ENCODE measurements around the gene KRTAP10-12. TPM values are rescaled to one million over a fixed set of nuclear protein-coding genes. Genes with fewer than 3 reads are reported as not detected.

The KRTAP10-12 gene
- polyA plus RNA-seq, 1 donor from 2014 or later: not detected

GRCh38 chr21:44730028-44730395 lies 33.0 kb downstream of the KRTAP10-12 start:
- Histone ChIP-seq H3F3A (ENCODE audit: insufficient read depth, low read length, poor library complexity, severe bottlenecking) (no peaks in the 10 kb centered on the region), H3K9me2 (ENCODE audit: insufficient read depth, low read length) (no peaks in the 10 kb centered on the region), H3K4me3 (ENCODE audit: low read length) (no peak overlapping the region), H4K20me1 (ENCODE audit: insufficient read depth) (no peaks in the 10 kb centered on the region), H3K79me2 (replicated peaks; ENCODE audit: insufficient read depth, low read length) (no peaks in the 10 kb centered on the region), H3K36me3 (ENCODE audit: insufficient read depth, low read length) (no peaks in the 10 kb centered on the region), H3K4me2 (ENCODE audit: low read length) (no peak overlapping the region), H3K27ac (ENCODE audit: low read length) (no peak overlapping the region), H3K9ac (ENCODE audit: low read length) (no peak overlapping the region), H3K9me3 (ENCODE audit: low read length) (no peaks in the 10 kb centered on the region), H2AFZ (ENCODE audit: low read depth, low read length) (no peak overlapping the region), H3K27me3 (ENCODE audit: insufficient read depth, low read depth, low read length) (no peaks in the 10 kb centered on the region)
- TF ChIP-seq EP300 (conservative IDR thresholded peaks at IDR 0.05; ENCODE audit: poor library complexity, severe bottlenecking): no peak
- TF ChIP-seq REST (IDR thresholded peaks at IDR 0.05; ENCODE audit: borderline replicate concordance): no peak
- TF ChIP-seq TAF1 (IDR thresholded peaks at IDR 0.05; ENCODE audit: low read depth): no peak
- no peak for TF ChIP-seq MXI1 (conservative IDR thresholded peaks at IDR 0.05; ENCODE audit: poor library complexity, severe bottlenecking)
- TF ChIP-seq RAD21 (conservative IDR thresholded peaks at IDR 0.05): no peak
- TF ChIP-seq CTCF (IDR thresholded peaks at IDR 0.05; ENCODE audit: poor library complexity, severe bottlenecking): no peak
- no peak for TF ChIP-seq EZH2 (IDR thresholded peaks at IDR 0.05; ENCODE audit: borderline replicate concordance, insufficient read depth, low read length, poor library complexity, severe bottlenecking)
- TF ChIP-seq SMC3 (conservative IDR thresholded peaks at IDR 0.05; ENCODE audit: poor library complexity): no peak
- TF ChIP-seq POLR2AphosphoS5 (IDR thresholded peaks at IDR 0.05): no peak

- Histone ChIP-seq H3K4me2 (ENCODE audit: low read length) (no peak overlapping the region), H3K27me3 (ENCODE audit: insufficient read depth, low read depth, low read length) (no peaks in the 10 kb centered on the region), H3F3A (ENCODE audit: insufficient read depth, low read length, poor library complexity, severe bottlenecking) (no peaks in the 10 kb centered on the region), H2AFZ (ENCODE audit: low read depth, low read length) (no peak overlapping the region), H4K20me1 (ENCODE audit: insufficient read depth) (no peaks in the 10 kb centered on the region), H3K79me2 (replicated peaks; ENCODE audit: insufficient read depth, low read length) (no peaks in the 10 kb centered on the region), H3K9me3 (ENCODE audit: low read length) (no peaks in the 10 kb centered on the region), H3K27ac (ENCODE audit: low read length) (no peak overlapping the region), H3K4me3 (ENCODE audit: low read length) (no peak overlapping the region), H3K9me2 (ENCODE audit: insufficient read depth, low read length) (no peaks in the 10 kb centered on the region), H3K9ac (ENCODE audit: low read length) (no peak overlapping the region), H3K36me3 (ENCODE audit: insufficient read depth, low read length) (no peaks in the 10 kb centered on the region)
- no peak for TF ChIP-seq TAF1 (IDR thresholded peaks at IDR 0.05; ENCODE audit: low read depth)
- TF ChIP-seq EP300 (conservative IDR thresholded peaks at IDR 0.05; ENCODE audit: poor library complexity, severe bottlenecking): no peak
- no peak for TF ChIP-seq POLR2AphosphoS5 (IDR thresholded peaks at IDR 0.05)
- no peak for TF ChIP-seq SMC3 (conservative IDR thresholded peaks at IDR 0.05; ENCODE audit: poor library complexity)
- TF ChIP-seq MXI1 (conservative IDR thresholded peaks at IDR 0.05; ENCODE audit: poor library complexity, severe bottlenecking): no peak
- TF ChIP-seq CTCF (IDR thresholded peaks at IDR 0.05; ENCODE audit: poor library complexity, severe bottlenecking): no peak
- TF ChIP-seq EZH2 (IDR thresholded peaks at IDR 0.05; ENCODE audit: borderline replicate concordance, insufficient read depth, low read length, poor library complexity, severe bottlenecking): no peak
- TF ChIP-seq REST (IDR thresholded peaks at IDR 0.05; ENCODE audit: borderline replicate concordance): no peak
- TF ChIP-seq RAD21 (conservative IDR thresholded peaks at IDR 0.05): no peak
Observed at GRCh38 chr21:44730951-44731579, 34.1 kb downstream of the KRTAP10-12 start.

Data from neural cell (in vitro differentiated cells).